HepG2 (cell line): ENCODE data around the gene ATP2B3. TPM values are rescaled to one million over a fixed set of nuclear protein-coding genes. Genes with fewer than 3 reads are reported as not detected.

Source experiments
- ARHGAP35 ChIP-seq: sonication (generic); formaldehyde crosslinking; IDR thresholded peaks from 2 replicates; pipeline ENCODE4 v1.9.0; 2022; ENCODE audit warnings: mild to moderate bottlenecking, inconsistent platforms, moderate library complexity, missing genetic modification reagents, borderline replicate concordance
- DPF2 ChIP-seq: sonication (generic); formaldehyde crosslinking; IDR thresholded peaks from 2 replicates; pipeline ENCODE4 v1.4.0; 2020; ENCODE audit warnings: mild to moderate bottlenecking, low read depth, missing genetic modification reagents, borderline replicate concordance
- ERF ChIP-seq: IDR thresholded peaks from 2 replicates; pipeline ENCODE4 v1.6.1; 2018; ENCODE audit warnings: missing biosample characterization, missing genetic modification reagents
- GTF3A ChIP-seq: sonication (generic); formaldehyde crosslinking; conservative IDR thresholded peaks from 2 replicates; pipeline ENCODE4 v1.4.0; 2020; ENCODE audit warnings: mild to moderate bottlenecking, missing genetic modification reagents
- HDAC2 ChIP-seq: sonication (generic); formaldehyde crosslinking; IDR thresholded peaks from 2 replicates; pipeline ENCODE4 v1.4.0; 2020; ENCODE audit warnings: missing genetic modification reagents
- HMGXB4 ChIP-seq, 2 experiments: sonication (generic) in 1 of 2; formaldehyde crosslinking in 1 of 2; IDR thresholded peaks; 2 replicates each; pipeline versions ENCODE4 v1.4.0 to v1.6.1; 2018 to 2020; ENCODE audit warnings: missing genetic modification reagents in 2 of 2, borderline replicate concordance in 1 of 2, low read depth in 1 of 2, mild to moderate bottlenecking in 1 of 2, missing biosample characterization in 1 of 2
- KDM2A ChIP-seq: sonication (generic); formaldehyde crosslinking; IDR thresholded peaks from 2 replicates; pipeline ENCODE4 v1.4.0; 2020; ENCODE audit warnings: low read depth, missing genetic modification reagents, borderline replicate concordance
- MIER3 ChIP-seq: IDR thresholded peaks from 2 replicates; pipeline ENCODE4 v1.6.1; 2016; ENCODE audit warnings: missing compliant biosample characterization, borderline replicate concordance
- MXD3 ChIP-seq: IDR thresholded peaks from 2 replicates; pipeline ENCODE4 v1.6.1; 2016; ENCODE audit warnings: mild to moderate bottlenecking, missing biosample characterization, missing genetic modification reagents
- MXI1 ChIP-seq: IDR thresholded peaks from 3 replicates; pipeline ENCODE4 v1.6.1; 2012; ENCODE audit warnings: low read depth, low read length, inconsistent platforms, borderline replicate concordance
- ONECUT2 ChIP-seq: sonication (generic); formaldehyde crosslinking; IDR thresholded peaks from 2 replicates; pipeline ENCODE4 v1.4.0; 2020; ENCODE audit warnings: missing genetic modification reagents
- PAX8 ChIP-seq: sonication (generic); formaldehyde crosslinking; IDR thresholded peaks from 2 replicates; pipeline ENCODE4 v1.8.0; 2022; ENCODE audit warnings: mild to moderate bottlenecking, missing genetic modification reagents, borderline replicate concordance
- POLR2AphosphoS5 ChIP-seq: IDR thresholded peaks from 2 replicates; pipeline ENCODE4 v1.6.1; 2012; ENCODE audit warnings: low read depth, low read length
- RBFOX2 ChIP-seq: fragments of 200-400 bp; formaldehyde crosslinking; IDR thresholded peaks from 2 replicates; pipeline ENCODE4 v1.6.1; 2017; ENCODE audit warnings: low read depth, mild to moderate bottlenecking, low read length
- RXRB ChIP-seq: IDR thresholded peaks from 2 replicates; pipeline ENCODE4 v1.6.1; 2016; ENCODE audit warnings: borderline replicate concordance, missing genetic modification reagents, missing compliant biosample characterization
- TBL1XR1 ChIP-seq: fragments of 150-350 bp; IDR thresholded peaks from 2 replicates; pipeline ENCODE4 v1.6.1; 2014; ENCODE audit warnings: borderline replicate concordance, low read length; ENCODE audit not compliant: partially characterized antibody
- THAP11 ChIP-seq: IDR thresholded peaks from 2 replicates; pipeline ENCODE4 v1.6.1; 2016; ENCODE audit warnings: missing biosample characterization, missing genetic modification reagents
- UBTF ChIP-seq: sonication (generic); formaldehyde crosslinking; IDR thresholded peaks from 2 replicates; pipeline ENCODE4 v1.4.0; 2020; ENCODE audit warnings: mild to moderate bottlenecking, missing genetic modification reagents
- ZFX ChIP-seq: sonication (generic); formaldehyde crosslinking; IDR thresholded peaks from 2 replicates; pipeline ENCODE4 v1.4.0; 2020; ENCODE audit warnings: mild to moderate bottlenecking, low read depth, missing genetic modification reagents, moderate library complexity
- ZMYM2 ChIP-seq: sonication (generic); formaldehyde crosslinking; IDR thresholded peaks from 2 replicates; pipeline ENCODE4 v1.8.0; 2022; ENCODE audit warnings: mild to moderate bottlenecking, missing genetic modification reagents
- ZMYM4 ChIP-seq: sonication (generic); formaldehyde crosslinking; IDR thresholded peaks from 2 replicates; pipeline ENCODE4 v1.8.1; 2023; ENCODE audit warnings: mild to moderate bottlenecking, missing genetic modification reagents
- ZNF124 ChIP-seq: sonication (generic); formaldehyde crosslinking; IDR thresholded peaks from 2 replicates; pipeline ENCODE4 v1.4.0; 2020; ENCODE audit warnings: missing genetic modification reagents
- ZNF232 ChIP-seq: sonication (generic); formaldehyde crosslinking; IDR thresholded peaks from 2 replicates; pipeline ENCODE4 v1.4.0; 2020; ENCODE audit warnings: missing genetic modification reagents, borderline replicate concordance
- ZNF780A ChIP-seq: sonication (generic); formaldehyde crosslinking; IDR thresholded peaks from 2 replicates; pipeline ENCODE4 v1.8.0; 2022; ENCODE audit warnings: mild to moderate bottlenecking, missing genetic modification reagents, moderate library complexity
- ZNF879 ChIP-seq: sonication (generic); formaldehyde crosslinking; IDR thresholded peaks from 2 replicates; pipeline ENCODE4 v1.8.1; 2023; ENCODE audit warnings: missing genetic modification reagents
- polyA plus RNA-seq, 8 experiments: library from polyadenylated mRNA; depleted of rRNA in 3 of 8; stranded (reverse) in 7 of 8; unstranded in 1 of 8; fragments of >200 nt; fragmentation: Illumina TruSeq in 4 of 8; extraction: Trizol in 4 of 8; gene quantifications; 2 replicates each; pipeline versions ENCODE4 v1.2.1 to v1.2.3, GENCODE V29; 2011 to 2016; ENCODE audit warnings: low read depth in 4 of 8, missing spikeins in 1 of 8, mixed read lengths in 1 of 8; ENCODE audit not compliant: insufficient read depth in 1 of 8
- total RNA-seq, 5 experiments: library from RNA; depleted of rRNA; stranded (reverse); fragments of >200 nt; fragmentation: Illumina TruSeq; extraction: Trizol; gene quantifications; 2 replicates each; pipeline ENCODE4 v1.2.3, GENCODE V29; 2016; ENCODE audit warnings: low read depth in 1 of 5

Gene ATP2B3
- total and polyA plus RNA-seq, 2 of the 13 experiments (the other 11 are each of a cell fraction or from before 2014, with no cell fraction given) = not detected

GRCh38 chrX:153609917-153610835 is 92.7 kb downstream of the ATP2B3 start (continued):
- TF ChIP-seq PAX8 (no peak), ZNF780A (CRISPR knock-in tag) (no peak), KDM2A (peak; percentile 65; the same call in 1 of the 2 replicates), HDAC2 (peak; percentile 25; the same call in 1 of the 2 replicates), ZFX (peak; percentile 41; the same call in 1 of the 2 replicates), POLR2AphosphoS5 (no peak), UBTF (CRISPR knock-in tag) (peak; percentile 58), ZMYM4 (CRISPR knock-in tag) (peak; percentile 12; the same call in 1 of the 2 replicates), ERF (CRISPR knock-in tag) (peak; percentile 57; the same call in 1 of the 2 replicates), ZMYM2 (no peak), MXD3 (CRISPR knock-in tag) (0 out of 2 replicates have a peak, but pooled peaks have one; percentile 52), RBFOX2 (peak; percentile 45; the same call in 1 of the 2 replicates), ONECUT2 (CRISPR knock-in tag) (no peak), ZNF232 (CRISPR knock-in tag) (no peak), HMGXB4 (CRISPR knock-in tag; IDR thresholded peaks at IDR 0.05; ENCODE audit: borderline replicate concordance in 1 of 2, low read depth in 1 of 2) (peak; percentile 56 to 71), THAP11 (CRISPR knock-in tag) (peak; percentile 58), MIER3 (CRISPR knock-in tag) (0 out of 2 replicates have a peak, but pooled peaks have one; percentile 32), MXI1 (peak; percentile 34; the same call in 1 of the 3 replicates), DPF2 (CRISPR knock-in tag) (no peak), ARHGAP35 (CRISPR knock-in tag) (no peak), RXRB (CRISPR knock-in tag) (peak; percentile 50; the same call in 1 of the 2 replicates), ZNF879 (CRISPR knock-in tag) (no peak), ZNF124 (CRISPR knock-in tag) (no peak), TBL1XR1 (no peak), GTF3A (CRISPR knock-in tag) (no peak)
